Liver (tissue), 9 donors: ENCODE results near the gene MED28. TPM values are rescaled to one million over a fixed set of nuclear protein-coding genes. Genes with fewer than 3 reads are reported as not detected.

Experiments
- DNase-seq: peaks from one replicate; pipeline ENCODE4 v3.0.0-alpha.2; 2017; ENCODE audit warnings: low spot score
- H3K27ac ChIP-seq, 2 donors: one replicate each; pipeline ENCODE4 v1.7.0; 2013; ENCODE audit warnings: inconsistent platforms in 2 of 2, low read length in 2 of 2, control low read depth in 1 of 2, low read depth in 1 of 2, mild to moderate bottlenecking in 1 of 2
- H3K27me3 ChIP-seq, 4 donors: one replicate each; pipeline versions ENCODE4 v1.6.1 to v1.7.0; 2013; ENCODE audit warnings: low read length in 3 of 4, inconsistent platforms in 1 of 4, mild to moderate bottlenecking in 1 of 4, moderate library complexity in 1 of 4; ENCODE audit not compliant: control insufficient read depth in 4 of 4, insufficient read depth in 4 of 4
- H3K36me3 ChIP-seq, 4 donors: one replicate each; pipeline versions ENCODE4 v1.6.1 to v1.7.0; 2013; ENCODE audit warnings: low read length in 3 of 4, mild to moderate bottlenecking in 3 of 4, low read depth in 1 of 4, moderate library complexity in 1 of 4; ENCODE audit not compliant: control insufficient read depth in 4 of 4, insufficient read depth in 3 of 4
- H3K4me1 ChIP-seq, 4 donors: one replicate each; pipeline versions ENCODE4 v1.6.1 to v1.7.0; 2013; ENCODE audit warnings: low read length in 3 of 4, mild to moderate bottlenecking in 3 of 4, moderate library complexity in 1 of 4; ENCODE audit not compliant: control insufficient read depth in 4 of 4, insufficient read depth in 4 of 4
- H3K4me3 ChIP-seq, 3 donors: one replicate each; pipeline versions ENCODE4 v1.6.1 to v1.7.0; 2013; ENCODE audit warnings: low read length in 3 of 3, control low read depth in 1 of 3, low read depth in 1 of 3, mild to moderate bottlenecking in 1 of 3
- H3K9ac ChIP-seq, 2 donors: one replicate each; pipeline ENCODE4 v1.7.0; 2013; ENCODE audit warnings: low read length in 2 of 2, mild to moderate bottlenecking in 2 of 2, moderate library complexity in 2 of 2, control low read depth in 1 of 2, low read depth in 1 of 2
- H3K9me3 ChIP-seq, 4 donors: one replicate each; pipeline versions ENCODE4 v1.6.1 to v1.7.0; 2013; ENCODE audit warnings: low read length in 3 of 4; ENCODE audit not compliant: control insufficient read depth in 4 of 4
- ATF3 ChIP-seq: IDR thresholded peaks from 2 replicates; pipeline ENCODE4 v1.6.1; 2016; ENCODE audit warnings: antibody characterized with exemption
- CTCF ChIP-seq: fragments of 150-350 bp; IDR thresholded peaks from 2 replicates; pipeline ENCODE4 v1.5.1; 2017; ENCODE audit warnings: improper control_type of control experiment, low read depth, low read length; ENCODE audit not compliant: missing input control
- EGR1 ChIP-seq, 2 donors: IDR thresholded peaks; 2 replicates each; pipeline ENCODE4 v1.6.1; 2016 to 2018; ENCODE audit warnings: antibody characterized with exemption in 2 of 2, low read depth in 2 of 2
- FOXA1 ChIP-seq: IDR thresholded peaks from 2 replicates; pipeline ENCODE4 v1.6.1; 2016; ENCODE audit warnings: antibody characterized with exemption
- FOXA2 ChIP-seq: IDR thresholded peaks from 2 replicates; pipeline ENCODE4 v1.6.1; 2016; ENCODE audit warnings: antibody characterized with exemption
- GABPA ChIP-seq, 2 donors: IDR thresholded peaks in 1 of 2; conservative IDR thresholded peaks in 1 of 2; 2 replicates each; pipeline ENCODE4 v1.6.1; 2016; ENCODE audit warnings: antibody characterized with exemption in 2 of 2, mild to moderate bottlenecking in 1 of 2, moderate library complexity in 1 of 2
- HNF4A ChIP-seq, 2 donors: conservative IDR thresholded peaks; 2 replicates each; pipeline ENCODE4 v1.6.1; 2016; ENCODE audit warnings: antibody characterized with exemption in 2 of 2, mild to moderate bottlenecking in 2 of 2
- HNF4G ChIP-seq: IDR thresholded peaks from 2 replicates; pipeline ENCODE4 v1.6.1; 2016; ENCODE audit warnings: antibody characterized with exemption
- JUND ChIP-seq, 2 donors: IDR thresholded peaks; 2 replicates each; pipeline ENCODE4 v1.6.1; 2016; ENCODE audit warnings: antibody characterized with exemption in 2 of 2
- MAX ChIP-seq: IDR thresholded peaks from 2 replicates; pipeline ENCODE4 v1.6.1; 2016; ENCODE audit warnings: antibody characterized with exemption
- NR2F2 ChIP-seq: IDR thresholded peaks from 2 replicates; pipeline ENCODE4 v1.6.1; 2016; ENCODE audit warnings: antibody characterized with exemption
- RAD21 ChIP-seq, 2 donors: IDR thresholded peaks; 2 replicates each; pipeline ENCODE4 v1.6.1; 2016; ENCODE audit warnings: antibody characterized with exemption in 2 of 2, mild to moderate bottlenecking in 2 of 2
- REST ChIP-seq: IDR thresholded peaks from 2 replicates; pipeline ENCODE4 v1.6.1; 2016; ENCODE audit warnings: antibody characterized with exemption, mild to moderate bottlenecking
- RXRA ChIP-seq, 2 donors: IDR thresholded peaks; 2 replicates each; pipeline ENCODE4 v1.6.1; 2017 to 2018; ENCODE audit warnings: antibody characterized with exemption in 2 of 2, mild to moderate bottlenecking in 1 of 2
- SP1 ChIP-seq: IDR thresholded peaks from 2 replicates; pipeline ENCODE4 v1.6.1; 2018; ENCODE audit warnings: antibody characterized with exemption, mild to moderate bottlenecking
- TAF1 ChIP-seq: conservative IDR thresholded peaks from 2 replicates; pipeline ENCODE4 v1.6.1; 2016; ENCODE audit warnings: antibody characterized with exemption, mild to moderate bottlenecking
- YY1 ChIP-seq: IDR thresholded peaks from 2 replicates; pipeline ENCODE4 v1.6.1; 2016; ENCODE audit warnings: antibody characterized with exemption, mild to moderate bottlenecking
- ZBTB33 ChIP-seq: IDR thresholded peaks from 2 replicates; pipeline ENCODE4 v1.6.1; 2016; ENCODE audit warnings: antibody characterized with exemption
- WGBS: extraction: QIAGEN DNeasy Blood & Tissue Kit; methylation state at CpG from one replicate; pipeline ENCODE4 v1.1.7; 2013; 5-methylcytosine and 5-hydroxymethylcytosine counted together
- polyA plus RNA-seq, 2 donors: library from polyadenylated mRNA; stranded (reverse) in 1 of 2; unstranded in 1 of 2; fragments of 200-250 nt in 1 of 2; fragments of >200 nt in 1 of 2; fragmentation: Nextera tagmentation in 1 of 2; extraction: Ambion mirVana in 1 of 2; gene quantifications; one replicate each; pipeline versions ENCODE4 v1.2.1 to v1.2.3, GENCODE V29; 2013 to 2015
- total RNA-seq, 2 donors: library from RNA; depleted of rRNA; stranded (reverse); fragments of >200 nt; gene quantifications; one replicate each; pipeline ENCODE4 v1.2.3, GENCODE V29; 2014
- donor health status: healthy.
- donor health status: healthy.
- donor health status: healthy.
- donor health status: healthy.
- donor health status: healthy.

MED28 gene
- total and polyA plus RNA-seq, 4 donors: 6.3 to 26.8 (median 9.1) TPM

- H3K4me3 ChIP-seq: no peak overlapping the region
- no peaks in the 10 kb centered on the region for H3K4me1 ChIP-seq
- H3K9ac ChIP-seq: no peak overlapping the region
- TF ChIP-seq RAD21 (IDR thresholded peaks at IDR 0.05) (no peak), NR2F2 (no peak), SP1 (no peak), ATF3 (no peak), GABPA (IDR thresholded peaks at IDR 0.05 in 1 of 2, conservative IDR thresholded peaks at IDR 0.05 in 1 of 2) (no peak), HNF4G (no peak), ZBTB33 (no peak)
- no peaks in the 10 kb centered on the region for H3K27me3 ChIP-seq
- H3K27ac ChIP-seq: no peak overlapping the region
- DNase-seq: no peak
- WGBS: 86% methylated on average over 3 of the region's 3 CpGs
- H3K9me3 ChIP-seq: no peaks in the 10 kb centered on the region
- H3K36me3 ChIP-seq: peaks cover 19 to 73% (median 53%) of the 10 kb centered on the region in 4 donors
Observed at GRCh38 chr4:17605236-17605635, 9.2 kb upstream of the MED28 start.

- H3K4me3 ChIP-seq: peak overlapping the region; percentile 55 to 99 (median 94)
- TF ChIP-seq RXRA (IDR thresholded peaks at IDR 0.05) (no peak), FOXA2 (no peak), EGR1 (IDR thresholded peaks at IDR 0.05; ENCODE audit: low read depth in 2 of 2) (no peak), HNF4A (conservative IDR thresholded peaks at IDR 0.05) (no peak), REST (no peak), YY1 (no peak), MAX (no peak), ZBTB33 (no peak), TAF1 (no peak), GABPA (IDR thresholded peaks at IDR 0.05 in 1 of 2, conservative IDR thresholded peaks at IDR 0.05 in 1 of 2) (no peak), FOXA1 (no peak), CTCF (no peak), RAD21 (IDR thresholded peaks at IDR 0.05) (no peak), ATF3 (no peak), JUND (IDR thresholded peaks at IDR 0.05) (no peak), SP1 (no peak), HNF4G (no peak), NR2F2 (no peak)
- no peak for DNase-seq
- no peaks in the 10 kb centered on the region for H3K9me3 ChIP-seq
- 2% methylated on average over 23 of the region's 23 CpGs for WGBS
- peak overlapping the region; percentile 80 to 86 for H3K27ac ChIP-seq
- H3K9ac ChIP-seq: peak overlapping the region; percentile 80 to 99
- no peaks in the 10 kb centered on the region for H3K27me3 ChIP-seq
- H3K4me1 ChIP-seq: peaks cover 4 to 22% (median 19%) of the 10 kb centered on the region in 4 donors
- peaks cover 0 to 5% (median 1%) of the 10 kb centered on the region in 4 donors for H3K36me3 ChIP-seq
Observed at GRCh38 chr4:17613761-17614415, 553 bp upstream of the MED28 start.
